Midbrain (tissue), 1 donor: ENCODE results near the gene KCNK10.
A peak's percentile ranks its signal among the peaks of the same experiment; 100 is the strongest.

ENCODE experiments used
- DNase-seq: peaks from one replicate; lab custom pipeline; 2025; lab: John Stamatoyannopoulos, UW

KCNK10 gene, protein sequence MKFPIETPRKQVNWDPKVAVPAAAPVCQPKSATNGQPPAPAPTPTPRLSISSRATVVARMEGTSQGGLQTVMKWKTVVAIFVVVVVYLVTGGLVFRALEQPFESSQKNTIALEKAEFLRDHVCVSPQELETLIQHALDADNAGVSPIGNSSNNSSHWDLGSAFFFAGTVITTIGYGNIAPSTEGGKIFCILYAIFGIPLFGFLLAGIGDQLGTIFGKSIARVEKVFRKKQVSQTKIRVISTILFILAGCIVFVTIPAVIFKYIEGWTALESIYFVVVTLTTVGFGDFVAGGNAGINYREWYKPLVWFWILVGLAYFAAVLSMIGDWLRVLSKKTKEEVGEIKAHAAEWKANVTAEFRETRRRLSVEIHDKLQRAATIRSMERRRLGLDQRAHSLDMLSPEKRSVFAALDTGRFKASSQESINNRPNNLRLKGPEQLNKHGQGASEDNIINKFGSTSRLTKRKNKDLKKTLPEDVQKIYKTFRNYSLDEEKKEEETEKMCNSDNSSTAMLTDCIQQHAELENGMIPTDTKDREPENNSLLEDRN

DNA sequence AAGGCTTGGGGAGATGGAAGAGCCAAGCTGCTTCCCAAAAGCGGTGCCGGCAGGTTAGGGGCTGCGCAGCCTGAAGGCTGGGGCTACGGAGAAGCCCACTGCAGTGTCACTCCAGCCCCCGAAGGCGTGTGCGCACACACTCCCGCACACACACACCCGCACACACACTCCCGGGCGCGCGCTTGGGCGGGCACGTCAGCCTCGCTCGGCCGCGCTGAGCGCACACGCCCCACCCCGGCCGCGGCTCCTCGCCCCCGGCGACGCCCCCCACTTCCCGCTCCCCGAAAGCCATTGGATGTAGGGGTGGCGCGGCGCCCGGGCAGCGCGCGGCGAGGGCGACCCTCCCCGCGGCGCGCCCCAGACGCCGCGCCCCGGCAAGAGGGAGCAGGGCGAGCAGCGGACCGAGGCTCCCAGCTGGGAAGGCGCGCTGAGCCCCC lies at the start of gene KCNK10:
TSS of gene KCNK10 (minus strand) at position 184 of the 437 bp plus-strand sequence. CDS start 471 bp downstream, outside the sequence.
- DNase-seq, result no peak

DNA sequence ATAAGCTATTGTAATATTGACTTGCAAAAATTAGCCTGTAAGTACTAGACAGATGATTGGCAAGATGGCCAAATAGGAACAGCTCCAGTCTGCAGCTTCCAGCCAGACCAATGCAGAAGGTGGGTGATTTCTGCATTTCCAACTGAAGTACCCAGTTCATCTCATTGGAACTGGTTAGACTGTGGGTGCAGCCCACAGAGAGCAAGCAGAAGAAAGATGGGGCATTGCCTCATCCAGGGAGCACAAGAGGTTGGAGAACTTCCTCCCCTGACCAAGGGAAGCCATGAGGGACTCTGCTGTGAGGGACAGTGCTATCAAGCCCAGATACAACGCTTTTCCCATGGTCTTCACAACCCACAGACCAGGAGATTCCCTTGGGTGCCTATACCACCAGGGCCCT lies 46.4 kb upstream of the KCNK10 start:
- DNase-seq, result no peak

DNA sequence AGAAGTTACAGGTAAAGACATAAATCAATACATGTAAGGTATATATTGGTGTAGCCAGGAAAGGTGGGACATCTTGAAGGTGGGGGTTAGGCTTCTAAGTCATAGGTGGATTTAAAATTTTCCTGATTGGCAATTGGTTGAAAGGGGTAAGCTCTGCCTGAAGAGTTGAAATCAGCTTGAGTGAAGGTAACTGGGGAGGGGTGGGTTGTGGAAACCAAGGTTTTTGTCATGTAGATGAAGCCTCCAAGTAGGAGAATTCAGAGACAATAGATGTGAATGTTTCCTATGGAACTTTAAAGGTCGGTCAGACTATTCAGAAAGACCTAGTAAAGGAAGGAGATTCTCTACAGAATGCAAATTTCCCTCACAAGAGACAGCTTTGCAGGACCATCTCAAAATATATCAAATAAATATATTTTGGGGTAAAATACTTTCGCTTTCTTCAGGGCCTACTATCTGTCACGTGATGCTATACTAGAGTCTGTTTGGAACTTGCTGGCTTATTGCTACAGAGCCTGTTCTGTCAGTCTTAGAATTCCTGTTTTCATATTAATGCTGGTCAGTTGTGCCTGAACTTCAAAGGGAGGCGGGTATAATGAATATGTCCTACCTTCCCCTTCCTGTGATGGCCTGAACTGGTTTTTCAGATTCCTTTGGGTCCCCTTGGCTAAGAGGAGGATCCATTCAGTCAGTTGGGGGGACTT lies 41.8 kb upstream of the KCNK10 start:
- DNase-seq, result no peak

DNA sequence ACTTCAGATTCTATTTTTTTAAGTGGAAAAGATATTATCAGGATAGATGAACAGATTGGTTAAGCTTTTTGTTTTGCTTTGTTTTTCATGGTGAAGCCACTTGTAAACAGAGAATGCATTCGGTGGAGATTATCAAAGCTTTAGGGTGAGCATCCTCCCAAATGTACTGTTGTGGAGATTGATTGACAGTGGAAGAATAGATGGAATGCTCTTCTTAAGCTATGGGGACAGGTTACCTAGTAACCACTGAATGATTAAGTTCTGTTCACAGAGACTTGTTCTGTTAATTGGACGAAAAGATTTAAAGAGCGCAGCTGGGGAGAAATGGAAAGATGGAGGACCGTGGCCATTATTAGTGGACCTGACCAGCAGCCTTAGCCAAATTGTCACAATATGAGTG lies 40.6 kb upstream of the KCNK10 start:
- no peak for DNase-seq

DNA sequence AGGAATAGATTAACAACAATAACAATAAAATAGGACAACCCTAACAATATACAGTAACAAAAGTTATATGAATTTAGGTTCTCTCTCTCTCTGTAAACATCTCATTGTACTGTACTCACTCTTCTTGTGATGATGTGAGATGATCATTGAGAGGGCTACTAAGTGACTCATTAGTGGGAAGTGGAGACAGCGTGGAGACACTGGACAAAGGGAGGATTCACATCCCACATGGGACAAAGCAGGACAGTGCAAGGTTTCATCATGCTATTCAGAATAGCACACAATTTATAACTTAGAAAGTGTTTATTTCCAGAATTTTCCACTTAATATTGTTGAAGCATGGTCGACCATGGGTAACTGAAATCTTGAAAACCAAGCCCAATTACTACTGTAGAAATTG lies 36.4 kb upstream of the KCNK10 start:
- DNase-seq, result peak; percentile 40

DNA sequence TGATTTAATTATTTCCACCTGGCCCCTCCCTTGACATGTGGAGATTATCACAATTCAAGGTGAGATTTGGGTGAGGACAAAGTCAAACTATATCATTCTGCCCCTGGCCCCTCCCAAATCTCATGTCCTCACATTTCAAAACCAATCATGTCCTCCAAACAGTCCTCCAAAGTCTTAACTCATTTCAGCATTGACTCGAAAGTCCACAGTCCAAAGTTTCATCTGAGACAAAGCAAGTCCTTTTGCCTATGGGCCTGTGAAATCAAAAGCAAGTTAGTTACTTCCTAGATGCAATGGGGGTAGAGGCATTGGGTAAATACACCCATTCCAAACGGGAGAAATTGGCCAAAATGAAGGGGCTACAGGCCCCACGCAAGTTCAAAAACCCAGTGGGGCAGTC lies 31.3 kb upstream of the KCNK10 start:
- DNase-seq, result no peak

DNA sequence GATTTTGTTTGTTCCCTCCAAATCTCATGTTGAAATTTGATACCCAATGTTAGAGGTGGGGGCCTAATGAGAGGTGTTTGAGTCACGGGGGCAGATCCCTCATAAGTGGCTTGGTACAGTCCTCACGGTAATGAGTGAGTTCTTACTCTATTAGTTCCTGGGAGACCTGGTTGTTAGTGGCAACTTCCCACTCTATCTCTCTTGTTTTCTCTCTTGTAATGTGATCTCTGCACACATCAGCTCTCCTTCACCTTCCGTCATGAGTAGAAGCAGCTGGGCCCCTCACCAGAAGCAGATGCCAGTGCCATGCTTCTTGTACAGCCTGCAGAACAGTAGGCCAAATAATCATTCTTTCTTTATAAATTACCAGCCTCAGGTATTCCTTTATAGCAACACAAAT lies 29.6 kb upstream of the KCNK10 start:
- no peak for DNase-seq

DNA sequence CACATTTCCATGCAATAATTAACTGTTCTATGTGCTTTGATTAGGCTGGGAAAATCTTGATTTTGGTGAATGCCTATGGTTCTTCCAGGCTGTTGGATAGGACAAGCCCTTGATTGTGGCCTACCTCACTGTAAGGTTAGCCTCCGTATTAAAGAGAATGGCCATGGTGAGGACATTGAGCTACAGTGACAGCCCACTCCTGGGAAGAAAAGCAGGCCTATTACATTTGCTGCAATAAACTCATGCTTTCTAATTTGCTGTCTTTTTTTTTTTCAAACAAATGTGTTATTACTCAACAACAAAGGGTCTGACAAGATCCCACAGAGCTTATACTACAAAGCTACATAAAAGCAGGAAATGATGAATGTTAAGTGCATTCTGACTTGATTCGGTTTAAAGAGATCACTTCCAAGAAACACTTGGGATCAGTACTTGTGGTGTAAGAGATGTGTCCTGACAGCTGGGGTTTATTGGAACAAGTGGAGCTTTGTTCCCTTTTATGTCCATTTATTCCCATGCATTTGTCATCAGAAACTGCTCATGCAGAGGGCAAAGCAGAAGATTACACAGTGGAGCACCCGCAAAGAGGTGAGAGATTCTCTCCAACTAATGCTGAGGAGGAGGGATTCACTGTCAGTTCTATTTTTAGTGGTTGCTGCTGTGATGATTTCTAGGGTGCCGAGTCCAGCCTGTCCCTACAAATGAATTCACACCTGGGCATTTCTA lies 29.1 kb upstream of the KCNK10 start:
- peak; percentile 53 for DNase-seq

DNA sequence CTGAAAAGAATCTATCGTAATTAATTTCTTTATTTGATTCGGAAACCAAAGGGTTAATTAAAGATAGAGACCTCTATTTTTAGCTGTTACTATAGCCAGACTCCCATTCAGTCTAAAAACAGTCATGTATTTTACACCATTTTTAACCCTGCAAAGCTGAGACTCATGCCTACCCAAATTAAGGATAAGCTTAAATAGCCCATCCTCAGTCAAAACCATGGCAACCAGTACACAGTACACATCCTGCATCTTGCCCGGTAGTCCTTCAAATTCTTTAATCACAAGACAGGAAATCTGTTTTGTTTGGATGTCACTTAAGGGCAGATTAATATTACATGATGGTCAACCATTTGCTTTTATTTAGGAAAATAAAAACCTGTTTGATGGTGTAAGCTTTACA lies 25.5 kb upstream of the KCNK10 start:
- no peak for DNase-seq

DNA sequence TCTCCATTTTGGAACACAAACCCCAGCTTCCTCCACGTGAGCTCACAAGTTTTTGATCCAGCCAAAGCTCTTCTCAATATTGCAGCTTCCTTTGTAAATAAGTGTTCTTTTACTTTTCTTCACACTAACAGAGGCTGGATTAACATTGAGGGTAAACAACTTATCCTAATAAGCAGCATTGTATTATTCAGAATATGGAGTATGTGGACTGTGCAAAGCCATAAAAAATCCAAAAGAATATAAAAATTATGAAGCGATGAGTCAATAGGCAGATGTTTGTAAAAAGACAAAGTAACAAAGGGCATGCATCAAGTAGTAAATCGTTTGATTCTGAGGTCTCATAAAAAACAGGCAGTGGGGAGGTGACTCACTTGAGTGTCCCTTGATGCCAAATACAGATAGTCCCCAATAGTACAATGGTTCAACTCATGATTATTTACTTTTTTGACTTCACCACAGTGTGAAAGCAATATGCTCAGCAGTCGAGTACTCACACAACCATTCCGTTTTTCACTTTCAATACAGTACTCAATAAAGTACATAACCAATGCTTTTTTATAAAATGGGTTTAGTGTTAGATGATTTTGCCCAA lies 23.1 kb upstream of the KCNK10 start:
- no peak for DNase-seq

DNA sequence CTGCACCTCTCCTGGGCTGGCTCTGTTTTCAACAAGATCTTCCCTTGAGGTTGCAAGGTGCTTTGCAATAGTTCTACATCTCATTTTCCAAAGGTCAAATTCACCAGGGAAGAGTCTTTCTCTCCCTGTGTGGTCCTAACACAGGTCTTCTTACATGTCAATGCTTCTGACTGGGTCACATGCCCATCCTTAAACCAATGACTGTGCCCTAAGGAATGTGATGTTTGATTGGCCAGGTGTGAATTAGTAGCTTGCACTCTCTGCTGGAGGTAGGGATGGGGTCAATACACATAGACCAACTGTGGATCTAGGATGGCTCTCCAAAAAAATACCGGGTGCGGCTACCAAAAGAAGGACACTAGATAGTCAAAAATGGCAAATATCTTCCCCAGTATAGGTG lies 19.9 kb upstream of the KCNK10 start:
- DNase-seq, result no peak

DNA sequence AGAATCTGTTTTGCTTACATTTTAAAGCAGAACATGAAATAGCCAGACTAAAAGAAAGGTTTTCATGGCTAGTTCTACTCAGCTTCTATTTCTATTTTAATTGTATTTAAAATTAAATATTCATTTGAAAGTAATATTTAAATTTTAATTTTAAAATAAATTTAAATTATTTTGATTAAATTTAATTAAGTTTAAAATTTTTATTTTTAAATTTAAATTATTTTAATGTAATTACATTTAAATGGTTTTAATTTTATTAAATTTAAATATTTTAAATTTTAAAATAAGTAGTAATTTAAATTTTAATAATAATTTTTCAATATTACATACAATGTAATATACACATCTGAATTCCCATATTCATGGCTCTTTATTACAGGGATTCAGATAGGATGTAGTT lies 17.3 kb upstream of the KCNK10 start:
- no peak for DNase-seq

DNA sequence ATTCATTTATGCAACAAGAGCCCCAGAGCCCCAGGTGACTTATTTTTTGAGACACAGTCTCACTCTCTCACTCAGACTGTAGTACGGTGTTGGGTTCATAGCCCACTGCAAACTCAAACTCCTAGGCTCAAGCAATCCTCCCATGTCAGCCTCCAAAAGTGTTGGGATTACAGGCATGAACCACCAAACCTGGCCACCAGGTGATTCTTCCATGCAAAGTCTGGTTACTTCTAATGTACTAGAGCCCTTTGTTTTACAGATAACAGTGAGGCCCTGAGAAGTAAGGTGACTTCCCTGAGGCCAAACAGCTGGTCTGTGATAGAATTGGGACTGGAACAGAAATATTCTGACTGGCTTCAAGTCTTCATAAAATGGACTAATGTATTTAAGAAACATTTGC lies 10.0 kb upstream of the KCNK10 start:
- DNase-seq, result no peak

DNA sequence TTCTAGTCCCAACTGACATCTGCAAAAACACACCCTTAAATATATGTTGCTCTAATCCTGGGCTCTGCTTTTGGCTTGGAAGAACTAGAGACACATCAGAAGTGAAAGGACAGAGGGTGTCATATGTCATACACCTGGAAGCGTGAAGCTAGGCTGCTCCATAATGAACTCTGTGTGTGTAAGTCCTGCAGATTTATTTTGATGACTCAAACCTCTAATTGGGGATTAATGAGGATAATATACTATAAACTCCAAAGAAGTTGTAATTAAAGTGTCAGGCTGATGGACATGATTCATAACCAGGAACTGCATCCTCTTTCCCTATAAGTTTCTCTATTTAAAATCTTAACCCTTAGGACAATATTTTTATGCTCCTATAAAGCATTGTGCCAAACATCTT lies 4.4 kb upstream of the KCNK10 start:
- DNase-seq, result no peak

DNA sequence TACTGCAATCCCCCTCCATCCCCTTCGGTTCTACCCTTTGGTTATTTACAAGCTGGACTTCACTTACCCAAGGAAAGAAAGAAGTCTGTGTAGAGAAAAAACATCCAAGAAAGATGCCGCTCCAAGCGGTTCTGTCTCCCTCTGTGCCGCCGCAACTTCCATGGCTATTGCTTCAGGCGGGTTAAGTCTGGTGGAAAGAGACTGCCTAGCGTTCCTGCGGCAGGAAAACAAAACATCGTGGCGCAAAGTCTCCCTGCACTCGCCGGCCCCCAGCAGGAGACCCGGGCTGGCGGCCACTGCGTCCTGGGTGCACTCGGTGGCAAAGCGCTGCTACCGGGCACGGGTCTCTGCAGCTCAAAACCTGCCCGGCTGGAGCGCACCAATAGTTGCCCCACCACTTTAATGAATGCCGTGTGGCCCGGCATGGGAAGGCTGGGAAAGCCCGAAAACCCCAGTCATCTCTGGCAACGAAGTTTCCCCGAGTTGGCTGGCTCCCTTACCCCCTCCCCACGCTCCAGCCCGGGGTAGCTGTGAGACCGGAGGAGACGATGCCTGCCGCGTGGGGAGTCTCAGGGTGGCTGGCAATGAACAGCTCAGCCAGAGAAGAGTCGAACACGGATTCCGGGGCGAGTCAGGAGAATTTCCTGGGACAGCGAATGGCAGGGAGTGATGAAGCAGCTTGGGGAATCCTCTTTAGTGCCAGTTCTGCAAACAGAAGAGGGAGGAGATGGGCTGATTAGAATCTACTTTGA lies 3.5 kb upstream of the KCNK10 start:
- DNase-seq, result peak; percentile 18

DNA sequence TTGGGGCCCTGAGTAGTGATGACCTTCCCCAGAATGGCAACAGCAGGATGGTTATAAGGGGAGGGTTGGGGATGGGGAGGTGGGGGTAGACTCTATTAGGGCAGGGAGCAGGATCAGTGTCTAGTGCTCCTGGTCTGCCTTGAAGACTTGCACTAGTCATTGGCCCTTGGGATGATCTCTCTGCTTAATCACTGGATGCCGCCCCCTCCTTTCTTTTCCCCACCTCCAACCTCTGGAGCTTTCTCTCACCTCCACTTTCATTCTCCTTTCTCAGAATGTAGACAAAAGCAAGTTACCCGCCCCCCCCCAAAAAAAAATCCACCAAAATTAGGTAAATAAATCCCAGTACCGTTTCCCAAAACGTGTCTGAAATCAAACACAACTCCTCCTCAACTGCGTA lies 2.8 kb upstream of the KCNK10 start:
- DNase-seq, result no peak

DNA sequence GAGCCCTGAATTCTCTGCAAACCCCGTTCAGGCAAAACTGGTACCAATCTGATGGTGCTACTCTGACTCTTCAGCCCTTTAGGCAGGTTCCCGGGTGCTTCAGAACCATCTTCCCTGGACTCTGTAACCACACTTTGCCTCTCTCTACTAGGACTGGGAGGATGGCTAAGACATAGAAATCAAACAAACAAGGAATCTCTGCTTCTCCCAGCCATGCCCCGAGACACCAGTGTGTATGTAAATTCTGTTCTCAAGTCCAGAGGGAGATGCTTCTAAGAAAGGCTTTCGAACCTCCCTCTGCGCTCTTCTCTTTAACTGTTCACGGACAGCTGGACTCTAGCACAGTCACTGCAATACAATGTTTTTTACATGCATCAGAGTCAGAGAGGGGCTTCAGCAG lies 1.9 kb upstream of the KCNK10 start:
- DNase-seq, result no peak

DNA sequence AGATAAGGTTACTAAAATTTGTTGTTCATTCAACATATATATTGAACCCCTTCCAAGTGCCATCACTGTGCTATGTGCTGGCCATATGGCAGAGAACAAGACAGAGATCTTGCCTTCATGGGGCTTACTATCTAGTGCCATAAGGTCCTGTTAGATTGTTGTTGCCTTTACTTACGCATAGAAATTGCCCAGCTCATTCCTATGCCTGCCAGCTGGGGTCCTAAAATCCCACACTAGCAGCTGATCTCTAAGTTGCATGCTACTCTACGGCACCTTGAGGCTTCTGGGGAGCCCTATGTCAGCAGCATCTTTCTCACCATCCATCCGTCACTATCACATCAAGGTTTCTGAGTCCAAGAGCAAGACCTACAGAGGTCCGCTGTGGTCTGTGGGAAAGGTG lies 1.4 kb upstream of the KCNK10 start:
- DNase-seq, result no peak

DNA sequence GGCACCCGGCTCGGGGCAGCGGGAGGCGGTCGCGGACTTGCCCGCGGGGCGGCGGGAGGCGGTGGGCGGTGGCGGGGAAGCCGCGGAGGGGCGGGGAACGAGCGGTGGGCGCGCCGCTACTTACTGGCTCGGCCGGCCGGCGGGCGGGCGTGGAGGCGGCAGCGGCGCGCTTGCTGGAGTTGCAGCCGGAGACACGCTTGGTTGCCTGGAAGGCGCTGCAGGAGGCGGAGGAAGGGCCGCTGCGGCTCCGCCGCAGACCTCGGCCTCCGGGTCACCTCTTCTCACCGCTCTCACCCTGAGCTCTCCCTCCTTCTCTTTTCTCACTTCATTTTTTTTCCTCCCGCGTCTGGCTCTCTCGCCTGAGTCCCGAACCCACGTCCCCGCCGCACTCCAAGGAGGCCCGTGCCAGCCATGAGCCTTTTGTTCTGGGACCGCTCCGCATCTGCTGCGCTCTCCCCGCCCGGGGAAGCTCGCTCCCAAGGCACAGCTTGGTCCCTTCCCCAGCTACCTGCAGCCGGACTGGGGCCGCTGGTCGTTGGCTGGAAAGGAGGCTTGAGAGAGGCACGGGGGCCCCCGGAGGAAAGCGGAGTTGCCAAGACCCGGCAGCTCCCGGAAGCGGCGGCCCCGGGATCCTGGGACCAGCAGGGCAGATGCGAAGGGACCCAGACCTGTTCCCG lies 592 bp upstream of the KCNK10 start:
- no peak for DNase-seq

DNA sequence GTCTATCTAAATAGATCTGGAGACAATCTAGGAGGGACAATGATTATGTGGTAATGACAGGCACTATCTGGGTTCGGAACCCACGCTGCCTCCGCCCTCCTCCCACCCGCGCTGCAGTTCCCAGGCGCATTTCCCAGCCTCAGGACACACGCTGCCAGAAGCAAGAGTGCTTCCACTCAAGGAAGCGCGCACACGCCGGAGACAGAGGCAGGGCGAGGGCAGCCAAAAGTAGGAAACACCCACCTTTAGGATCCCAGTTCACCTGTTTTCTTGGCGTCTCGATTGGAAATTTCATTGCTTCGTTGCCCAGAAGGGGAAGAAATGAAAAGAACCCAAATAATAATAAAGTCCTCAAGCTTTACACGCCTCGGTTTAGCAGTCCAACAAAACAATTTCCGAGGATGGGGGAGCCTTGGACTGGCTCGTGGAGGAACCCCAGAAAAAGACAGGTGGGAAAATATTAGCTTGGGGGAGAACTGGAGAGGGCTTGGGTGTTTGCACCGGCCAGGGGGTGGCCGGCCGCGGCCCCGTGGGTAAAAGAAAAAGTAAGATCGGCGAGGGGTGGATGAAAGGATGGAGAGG lies 474 bp downstream of the KCNK10 start:
- peak; percentile 29 for DNase-seq
